KMS-11 (cell line): ENCODE data around the gene FKBP8.

Experiments
- H2AFZ ChIP-seq: fragments of 200-600 bp; sonication (generic); 2 replicates; pipeline ENCODE4 v1.6.1; 2016; ENCODE audit warnings: antibody characterized with exemption, mixed run types, low read depth
- H3K27ac ChIP-seq: fragments of 200-600 bp; sonication (generic); 2 replicates; pipeline ENCODE4 v1.6.1; 2016; ENCODE audit warnings: mild to moderate bottlenecking, mixed run types
- H3K27me3 ChIP-seq: fragments of 200-600 bp; sonication (generic); 2 replicates; pipeline ENCODE4 v1.6.1; 2017; ENCODE audit warnings: mild to moderate bottlenecking, low read depth, mixed run types, moderate library complexity; ENCODE audit not compliant: insufficient read depth
- H3K36me3 ChIP-seq: fragments of 200-600 bp; sonication (generic); 2 replicates; pipeline ENCODE4 v1.6.1; 2017; ENCODE audit warnings: mild to moderate bottlenecking, mixed run types; ENCODE audit not compliant: insufficient read depth
- H3K4me1 ChIP-seq: fragments of 200-600 bp; sonication (generic); 2 replicates; pipeline ENCODE4 v1.6.1; 2016; ENCODE audit warnings: mild to moderate bottlenecking, low read depth, mixed run types; ENCODE audit not compliant: poor library complexity, severe bottlenecking
- H3K4me2 ChIP-seq: fragments of 200-600 bp; sonication (generic); 2 replicates; pipeline ENCODE4 v1.7.0; 2016; ENCODE audit warnings: mild to moderate bottlenecking, mixed run types
- H3K4me3 ChIP-seq: fragments of 200-600 bp; sonication (generic); IDR thresholded peaks from 2 replicates; pipeline ENCODE4 v1.6.1; 2017; ENCODE audit warnings: low read depth, low read length, mixed read lengths; ENCODE audit not compliant: insufficient read depth
- H3K79me2 ChIP-seq: fragments of 200-600 bp; sonication (generic); 2 replicates; pipeline ENCODE4 v1.6.1; 2016; ENCODE audit warnings: low read depth, mixed run types; ENCODE audit not compliant: insufficient read depth
- H3K9ac ChIP-seq: fragments of 200-600 bp; sonication (generic); 2 replicates; pipeline ENCODE4 v1.6.1; 2016; ENCODE audit warnings: mild to moderate bottlenecking, mixed run types
- H4K20me1 ChIP-seq: fragments of 200-600 bp; sonication (generic); 2 replicates; pipeline ENCODE4 v1.6.1; 2016; ENCODE audit warnings: mild to moderate bottlenecking, mixed run types; ENCODE audit not compliant: insufficient read depth
- CTCF ChIP-seq: fragments of 200-600 bp; sonication (generic); conservative IDR thresholded peaks from 2 replicates; pipeline ENCODE4 v1.6.1; 2017; ENCODE audit warnings: low read depth, mild to moderate bottlenecking, antibody characterized with exemption, low read length, moderate library complexity, mixed read lengths

FKBP8 gene

GRCh38 chr19:18490728-18491127 is 52.6 kb downstream of the FKBP8 start:
- peaks cover 65% of the 10 kb centered on the region for H4K20me1 ChIP-seq
- no peak overlapping the region for H3K9ac ChIP-seq
- no peak overlapping the region for H2AFZ ChIP-seq
- no peak overlapping the region for H3K27ac ChIP-seq
- H3K4me2 ChIP-seq: no peak overlapping the region
- no peaks in the 10 kb centered on the region for H3K27me3 ChIP-seq
- no peak for TF ChIP-seq CTCF
- peaks cover 21% of the 10 kb centered on the region for H3K4me1 ChIP-seq
- H3K4me3 ChIP-seq: no peak overlapping the region
- H3K36me3 ChIP-seq: no peaks in the 10 kb centered on the region
- H3K79me2 ChIP-seq: peaks cover 94% of the 10 kb centered on the region

GRCh38 chr19:18489627-18490184 is 53.7 kb downstream of the FKBP8 start:
- Histone ChIP-seq H3K4me1 (peaks cover 21% of the 10 kb centered on the region), H3K27me3 (no peaks in the 10 kb centered on the region), H3K4me2 (no peak overlapping the region), H3K9ac (no peak overlapping the region), H3K36me3 (no peaks in the 10 kb centered on the region), H2AFZ (no peak overlapping the region), H3K79me2 (peaks cover 92% of the 10 kb centered on the region), H3K27ac (no peak overlapping the region), H3K4me3 (no peak overlapping the region), H4K20me1 (peaks cover 61% of the 10 kb centered on the region)
- no peak for TF ChIP-seq CTCF

GRCh38 chr19:18488838-18489626 is 54.3 kb downstream of the FKBP8 start:
- Histone ChIP-seq H3K79me2 (peaks cover 92% of the 10 kb centered on the region), H3K27me3 (no peaks in the 10 kb centered on the region), H3K36me3 (no peaks in the 10 kb centered on the region)

GRCh38 chr19:18488403-18488723 is 55.0 kb downstream of the FKBP8 start:
- H3K27me3 ChIP-seq: no peaks in the 10 kb centered on the region
- H2AFZ ChIP-seq: no peak overlapping the region
- peaks cover 66% of the 10 kb centered on the region for H4K20me1 ChIP-seq
- peaks cover 92% of the 10 kb centered on the region for H3K79me2 ChIP-seq
- peaks cover 21% of the 10 kb centered on the region for H3K4me1 ChIP-seq
- H3K4me2 ChIP-seq: no peak overlapping the region
- no peak overlapping the region for H3K9ac ChIP-seq
- no peak overlapping the region for H3K27ac ChIP-seq
- no peaks in the 10 kb centered on the region for H3K36me3 ChIP-seq
- H3K4me3 ChIP-seq: no peak overlapping the region
- no peak for TF ChIP-seq CTCF

More at GRCh38 chr19:18488838-18489626, 54.3 kb downstream of the FKBP8 start:
- Histone ChIP-seq H3K9ac (no peak overlapping the region), H2AFZ (no peak overlapping the region), H4K20me1 (peaks cover 61% of the 10 kb centered on the region), H3K4me2 (no peak overlapping the region), H3K4me3 (no peak overlapping the region), H3K27ac (no peak overlapping the region), H3K4me1 (peaks cover 21% of the 10 kb centered on the region)
- no peak for TF ChIP-seq CTCF
